Measurements from ENCODE around the gene SFXN5.
"Not testable (repeated sequence)": the region's sequence is repeated elsewhere in the genome, so short reads cannot be mapped to it uniquely, and the experiment has no call there.

Gene SFXN5

GRCh38 chr2:73100956-73101355, 29.4 kb upstream of the SFXN5 start:
- DNase-seq = no peak

- no peak for DNase-seq
Observed at GRCh38 chr2:73099486-73099885, 28.0 kb upstream of the SFXN5 start.

- no peak for DNase-seq
Observed at GRCh38 chr2:73095910-73096309, 24.4 kb upstream of the SFXN5 start.

GRCh38 chr2:73093601-73094218, 22.2 kb upstream of the SFXN5 start:
- DNase-seq = not testable (repeated sequence)

- DNase-seq = no peak
Observed at GRCh38 chr2:73092146-73092783, 20.8 kb upstream of the SFXN5 start.

GRCh38 chr2:73091696-73092095, 20.2 kb upstream of the SFXN5 start:
- DNase-seq = no peak

- DNase-seq = peak; percentile 84
Observed at GRCh38 chr2:73091164-73091563, 19.7 kb upstream of the SFXN5 start.

- DNase-seq = peak; percentile 99
Observed at GRCh38 chr2:73089270-73090030, 17.9 kb upstream of the SFXN5 start.

- no peak for DNase-seq
Observed at GRCh38 chr2:73088703-73089102, 17.2 kb upstream of the SFXN5 start.

- DNase-seq = no peak
Observed at GRCh38 chr2:73088211-73088610, 16.7 kb upstream of the SFXN5 start.

- DNase-seq = no peak
Observed at GRCh38 chr2:73087311-73087710, 15.8 kb upstream of the SFXN5 start.

GRCh38 chr2:73085691-73086090, 14.2 kb upstream of the SFXN5 start:
- DNase-seq = peak; percentile 91

GRCh38 chr2:73084971-73085370, 13.5 kb upstream of the SFXN5 start:
- no peak for DNase-seq

GRCh38 chr2:73083886-73084800, 12.6 kb upstream of the SFXN5 start:
- no peak for DNase-seq

GRCh38 chr2:73082523-73083410, 11.3 kb upstream of the SFXN5 start:
- no peak for DNase-seq

- DNase-seq = no peak
Observed at GRCh38 chr2:73081181-73081671, 9.7 kb upstream of the SFXN5 start.

GRCh38 chr2:73080321-73081131, 9.0 kb upstream of the SFXN5 start:
- DNase-seq = no peak

- DNase-seq = no peak
Observed at GRCh38 chr2:73079636-73080035, 8.1 kb upstream of the SFXN5 start.

GRCh38 chr2:73078457-73079411, 7.2 kb upstream of the SFXN5 start:
- no peak for DNase-seq

- DNase-seq = no peak
Observed at GRCh38 chr2:73077424-73077795, 5.9 kb upstream of the SFXN5 start.
